HepG2 (cell line): ENCODE data around the gene GRIK1. TPM values are rescaled to one million over a fixed set of nuclear protein-coding genes. Genes with fewer than 3 reads are reported as not detected.

Experiments used
- ATAC-seq: fragments of 200-7000 bp; cut with Tn5 transposase; 3 replicates; pipeline ENCODE4 v1.9.1; 2020; ENCODE audit warnings: mild to moderate bottlenecking, moderate library complexity
- BruUV-seq: library from RNA; stranded (reverse); fragments of 400-500 nt; replicated peaks from 2 replicates; lab custom pipeline; 2021; lab: Mats Ljungman, UMichigan
- CTCF ChIA-PET: fragments of 300-600 bp; formaldehyde crosslinking; extraction: SDS; loops from one replicate; lab custom pipeline; 2021; ENCODE audit warnings: low total read pairs, inconsistent platforms, low intra/inter-chr PET ratio; lab: Yijun Ruan, JAX
- POLR2A ChIA-PET: fragments of 350-600 bp; sonication (Branson Sonifier 250); formaldehyde crosslinking; loops from one replicate; lab custom pipeline; 2020; ENCODE audit warnings: antibody characterized with exemption, inconsistent platforms; lab: Yijun Ruan, JAX
- DNase-seq: peaks from one replicate; pipeline ENCODE4 v3.0.0-alpha.2; 2015; ENCODE audit warnings: low spot score
- FAIRE-seq: peaks from 3 replicates; lab custom pipeline; 2011; peaks lifted over from hg19 to GRCh38; lab: Jason Lieb, UNC
- H2AFZ ChIP-seq: one replicate; pipeline ENCODE4 v1.6.1; 2011; ENCODE audit warnings: low read length, inconsistent platforms
- H3K27ac ChIP-seq: fragments of 300-600 bp; 3 replicates; pipeline ENCODE4 v1.8.0; 2011; ENCODE audit warnings: mixed run types, mild to moderate bottlenecking, mixed read lengths, low read length, inconsistent platforms; ENCODE audit not compliant: insufficient read depth; ENCODE audit errors: extremely low read length
- H3K27me3 ChIP-seq, 2 experiments: fragments of 200-600 bp in 1 of 2; 2 replicates in 1 of 2; 3 replicates in 1 of 2; pipeline versions ENCODE4 v1.6.0 to v1.8.0; 2011; ENCODE audit warnings: low read length in 2 of 2, mild to moderate bottlenecking in 2 of 2, moderate library complexity in 2 of 2, inconsistent platforms in 1 of 2; ENCODE audit not compliant: insufficient read depth in 2 of 2, control insufficient read depth in 1 of 2
- H3K36me3 ChIP-seq, 2 experiments: fragments of 200-600 bp in 1 of 2; replicated peaks in 1 of 2; 2 replicates in 1 of 2; 3 replicates in 1 of 2; pipeline versions ENCODE4 v1.5.1 to v1.8.0; 2011; ENCODE audit warnings: low read length in 2 of 2, inconsistent platforms in 1 of 2; ENCODE audit not compliant: insufficient read depth in 2 of 2, control insufficient read depth in 1 of 2
- H3K4me1 ChIP-seq: 2 replicates; pipeline ENCODE4 v1.5.1; 2012; ENCODE audit warnings: low read length, inconsistent platforms; ENCODE audit not compliant: insufficient read depth
- H3K4me2 ChIP-seq: 2 replicates; pipeline ENCODE4 v1.6.0; 2011; ENCODE audit warnings: low read depth, low read length, inconsistent platforms
- H3K4me3 ChIP-seq, 3 experiments: fragments of 200-600 bp in 1 of 3; sonication (generic), shearing (Covaris generic) in 1 of 3; replicated peaks in 1 of 3; 2 replicates each; pipeline ENCODE4 v1.5.1; 2011 to 2016; ENCODE audit warnings: low read length in 3 of 3, inconsistent platforms in 2 of 3, low read depth in 2 of 3, mild to moderate bottlenecking in 2 of 3, control low read depth in 1 of 3, mixed read lengths in 1 of 3; ENCODE audit not compliant: insufficient read depth in 1 of 3
- H3K79me2 ChIP-seq: one replicate; pipeline ENCODE4 v1.6.1; 2011; ENCODE audit warnings: low read length, inconsistent platforms; ENCODE audit not compliant: insufficient read depth
- H3K9ac ChIP-seq: 2 replicates; pipeline ENCODE4 v1.6.0; 2011; ENCODE audit warnings: mild to moderate bottlenecking, low read depth, low read length, inconsistent platforms; ENCODE audit not compliant: insufficient read depth
- H3K9me3 ChIP-seq: 2 replicates; pipeline ENCODE4 v1.5.1; 2012; ENCODE audit warnings: mild to moderate bottlenecking, low read length
- H4K20me1 ChIP-seq: 2 replicates; pipeline ENCODE4 v1.6.0; 2011; ENCODE audit warnings: inconsistent platforms, mild to moderate bottlenecking, low read length, moderate library complexity; ENCODE audit not compliant: insufficient read depth
- ATF1 ChIP-seq: IDR thresholded peaks from 2 replicates; pipeline ENCODE4 v1.6.1; 2016; ENCODE audit warnings: mild to moderate bottlenecking, control low read depth
- PTBP1 ChIP-seq: fragments of 200-400 bp; formaldehyde crosslinking; IDR thresholded peaks from 2 replicates; pipeline ENCODE4 v1.6.1; 2018; ENCODE audit warnings: low read length, low read depth; ENCODE audit not compliant: poor library complexity, severe bottlenecking
- SNAPC4 ChIP-seq: sonication (generic); formaldehyde crosslinking; IDR thresholded peaks from 2 replicates; pipeline ENCODE4 v1.4.0; 2020; ENCODE audit warnings: mild to moderate bottlenecking, missing genetic modification reagents
- ZFP36L1 ChIP-seq: sonication (generic); formaldehyde crosslinking; IDR thresholded peaks from 2 replicates; pipeline ENCODE4 v1.8.0; 2022; ENCODE audit warnings: mild to moderate bottlenecking, missing genetic modification reagents, moderate library complexity
- ZNF17 ChIP-seq: sonication (generic); formaldehyde crosslinking; IDR thresholded peaks from 2 replicates; pipeline ENCODE4 v1.5.0; 2020; ENCODE audit warnings: mild to moderate bottlenecking, missing genetic modification reagents
- ZNF441 ChIP-seq: sonication (generic); formaldehyde crosslinking; IDR thresholded peaks from 2 replicates; pipeline ENCODE4 v1.7.0; 2021; ENCODE audit warnings: missing genetic modification reagents, borderline replicate concordance
- ZNF484 ChIP-seq: sonication (generic); formaldehyde crosslinking; IDR thresholded peaks from 2 replicates; pipeline ENCODE4 v1.5.1; 2020; ENCODE audit warnings: mild to moderate bottlenecking, low read depth, missing genetic modification reagents, borderline replicate concordance
- WGBS: methylation state at CpG from one replicate; pipeline ENCODE4 v1.1.6; 2017; ENCODE audit warnings: low lambda C conversion rate; 5-methylcytosine and 5-hydroxymethylcytosine counted together
- in situ Hi-C: cut with HindIII; loops from 2 replicates; pipeline ENCODE4 v1.10.0; 2017; ENCODE audit warnings: low pct_unique_long_range_greater_than_20kb; ENCODE audit not compliant: extremely low pct_ligation_motif_present
- intact Hi-C: fragments of 100-400 bp; cut with micrococcal nuclease; formaldehyde crosslinking; loops from one replicate; pipeline ENCODE4 v1.10.0; 2022; ENCODE audit not compliant: unreplicated experiment
- polyA plus RNA-seq, 8 experiments: library from polyadenylated mRNA; depleted of rRNA in 3 of 8; stranded (reverse) in 7 of 8; unstranded in 1 of 8; fragments of >200 nt; fragmentation: Illumina TruSeq in 4 of 8; extraction: Trizol in 4 of 8; gene quantifications; 2 replicates each; pipeline versions ENCODE4 v1.2.1 to v1.2.3, GENCODE V29; 2011 to 2016; ENCODE audit warnings: low read depth in 4 of 8, missing spikeins in 1 of 8, mixed read lengths in 1 of 8; ENCODE audit not compliant: insufficient read depth in 1 of 8
- total RNA-seq, 5 experiments: library from RNA; depleted of rRNA; stranded (reverse); fragments of >200 nt; fragmentation: Illumina TruSeq; extraction: Trizol; gene quantifications; 2 replicates each; pipeline ENCODE4 v1.2.3, GENCODE V29; 2016; ENCODE audit warnings: low read depth in 1 of 5
- TF ChIP-seq, protein P1 (sequence below): sonication (generic); formaldehyde crosslinking; IDR thresholded peaks from 2 replicates; pipeline ENCODE4 v1.5.1; 2020; ENCODE audit warnings: mild to moderate bottlenecking, missing genetic modification reagents, moderate library complexity

Gene GRIK1
- total and polyA plus RNA-seq, 2 of the 13 experiments (the other 11 are each of a cell fraction or from before 2014, with no cell fraction given) = not detected

GRCh38 chr21:29499229-29499628 lies 440.6 kb downstream of the GRIK1 start (continued):
- no peak for TF ChIP-seq SNAPC4 (CRISPR knock-in tag)
- no peak for TF ChIP-seq ZNF17 (CRISPR knock-in tag)
- no peak for TF ChIP-seq ZNF484 (CRISPR knock-in tag)

- ChIA-PET CTCF (no interaction called here), POLR2A (no interaction called here)
- H3K4me3 ChIP-seq = no peak overlapping the region
- H3K27me3 ChIP-seq = no peaks in the 10 kb centered on the region
- ATAC-seq (no peak), FAIRE-seq (no peak), DNase-seq (no peak)
- TF ChIP-seq ZFP36L1 (CRISPR knock-in tag) (no peak), ATF1 (CRISPR knock-in tag) (no peak), PTBP1 (no peak), ZNF441 (no peak)
- TF ChIP-seq, protein P1, sequence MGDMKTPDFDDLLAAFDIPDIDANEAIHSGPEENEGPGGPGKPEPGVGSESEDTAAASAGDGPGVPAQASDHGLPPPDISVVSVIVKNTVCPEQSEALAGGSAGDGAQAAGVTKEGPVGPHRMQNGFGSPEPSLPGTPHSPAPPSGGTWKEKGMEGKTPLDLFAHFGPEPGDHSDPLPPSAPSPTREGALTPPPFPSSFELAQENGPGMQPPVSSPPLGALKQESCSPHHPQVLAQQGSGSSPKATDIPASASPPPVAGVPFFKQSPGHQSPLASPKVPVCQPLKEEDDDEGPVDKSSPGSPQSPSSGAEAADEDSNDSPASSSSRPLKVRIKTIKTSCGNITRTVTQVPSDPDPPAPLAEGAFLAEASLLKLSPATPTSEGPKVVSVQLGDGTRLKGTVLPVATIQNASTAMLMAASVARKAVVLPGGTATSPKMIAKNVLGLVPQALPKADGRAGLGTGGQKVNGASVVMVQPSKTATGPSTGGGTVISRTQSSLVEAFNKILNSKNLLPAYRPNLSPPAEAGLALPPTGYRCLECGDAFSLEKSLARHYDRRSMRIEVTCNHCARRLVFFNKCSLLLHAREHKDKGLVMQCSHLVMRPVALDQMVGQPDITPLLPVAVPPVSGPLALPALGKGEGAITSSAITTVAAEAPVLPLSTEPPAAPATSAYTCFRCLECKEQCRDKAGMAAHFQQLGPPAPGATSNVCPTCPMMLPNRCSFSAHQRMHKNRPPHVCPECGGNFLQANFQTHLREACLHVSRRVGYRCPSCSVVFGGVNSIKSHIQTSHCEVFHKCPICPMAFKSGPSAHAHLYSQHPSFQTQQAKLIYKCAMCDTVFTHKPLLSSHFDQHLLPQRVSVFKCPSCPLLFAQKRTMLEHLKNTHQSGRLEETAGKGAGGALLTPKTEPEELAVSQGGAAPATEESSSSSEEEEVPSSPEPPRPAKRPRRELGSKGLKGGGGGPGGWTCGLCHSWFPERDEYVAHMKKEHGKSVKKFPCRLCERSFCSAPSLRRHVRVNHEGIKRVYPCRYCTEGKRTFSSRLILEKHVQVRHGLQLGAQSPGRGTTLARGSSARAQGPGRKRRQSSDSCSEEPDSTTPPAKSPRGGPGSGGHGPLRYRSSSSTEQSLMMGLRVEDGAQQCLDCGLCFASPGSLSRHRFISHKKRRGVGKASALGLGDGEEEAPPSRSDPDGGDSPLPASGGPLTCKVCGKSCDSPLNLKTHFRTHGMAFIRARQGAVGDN = no peak
- no peak overlapping the region for H2AFZ ChIP-seq
- in situ Hi-C loops (no loop called here), intact Hi-C loops (no loop called here)
- H3K36me3 ChIP-seq = no peaks in the 10 kb centered on the region
- H3K9me3 ChIP-seq = no peaks in the 10 kb centered on the region
- no peaks in the 10 kb centered on the region for H3K79me2 ChIP-seq
- no peak overlapping the region for H3K9ac ChIP-seq
- H4K20me1 ChIP-seq = no peaks in the 10 kb centered on the region
- WGBS = 48% methylated on average over 1 of the region's 1 CpG
- H3K4me1 ChIP-seq = no peaks in the 10 kb centered on the region
- no peak overlapping the region for H3K27ac ChIP-seq
- BruUV-seq = no TSS peak
- H3K4me2 ChIP-seq = no peak overlapping the region
Measured at GRCh38 chr21:29496337-29496736, 443.5 kb downstream of the GRIK1 start.
